Putamen (tissue), 1 donor: ENCODE measurements around the gene LBX1.
"Not testable (repeated sequence)": the region's sequence is repeated elsewhere in the genome, so short reads cannot be mapped to it uniquely, and the experiment has no call there.

Experiments used
- DNase-seq: peaks from one replicate; pipeline ENCODE4 v3.0.0-alpha.2; 2016; ENCODE audit warnings: low spot score

LBX1 gene

GRCh38 chr10:101208543-101208942 is 20.7 kb downstream of the LBX1 start:
- DNase-seq = no peak

- DNase-seq = no peak
Measured at GRCh38 chr10:101207026-101207425, 22.2 kb downstream of the LBX1 start.

GRCh38 chr10:101202667-101203066 is 26.6 kb downstream of the LBX1 start:
- DNase-seq = not testable (repeated sequence)

- not testable (repeated sequence) for DNase-seq
Measured at GRCh38 chr10:101198326-101198977, 30.8 kb downstream of the LBX1 start.

- no peak for DNase-seq
Measured at GRCh38 chr10:101195921-101196320, 33.3 kb downstream of the LBX1 start.

- DNase-seq = no peak
Measured at GRCh38 chr10:101189461-101190401, 39.5 kb downstream of the LBX1 start.

- no peak for DNase-seq
Measured at GRCh38 chr10:101188942-101189341, 40.3 kb downstream of the LBX1 start.

GRCh38 chr10:101183458-101184183 is 45.6 kb downstream of the LBX1 start:
- DNase-seq = no peak

GRCh38 chr10:101182936-101183335 is 46.3 kb downstream of the LBX1 start:
- no peak for DNase-seq
